NCI-H1930 (cell line): ENCODE results near the gene CCDC186.

Source experiments
- DNase-seq, 2 experiments: peaks; one replicate each; lab custom pipeline; 2025; lab: John Stamatoyannopoulos, UW

Gene CCDC186

GRCh38 chr10:114110174-114110972 lies 63.6 kb downstream of the CCDC186 start:
- no peak for DNase-seq

- DNase-seq: peak in 1 of 2 experiments; percentile 13
Measured at GRCh38 chr10:114103284-114103683, 70.7 kb downstream of the CCDC186 start.

- no peak for DNase-seq
Measured at GRCh38 chr10:114102256-114102655, 71.7 kb downstream of the CCDC186 start.

GRCh38 chr10:114100848-114101741 lies 72.9 kb downstream of the CCDC186 start:
- DNase-seq: no peak

- DNase-seq: no peak
Measured at GRCh38 chr10:114096864-114097263, 77.1 kb downstream of the CCDC186 start.

GRCh38 chr10:114095559-114096337 lies 78.3 kb downstream of the CCDC186 start:
- no peak for DNase-seq

GRCh38 chr10:114094795-114095194 lies 79.2 kb downstream of the CCDC186 start:
- DNase-seq: no peak

- DNase-seq: no peak
Measured at GRCh38 chr10:114087655-114088054, 86.3 kb downstream of the CCDC186 start.

GRCh38 chr10:114087255-114087654 lies 86.7 kb downstream of the CCDC186 start:
- no peak for DNase-seq

GRCh38 chr10:114084215-114084614 lies 89.8 kb downstream of the CCDC186 start:
- DNase-seq: no peak

GRCh38 chr10:114083040-114083439 lies 91.0 kb downstream of the CCDC186 start:
- DNase-seq: no peak

- DNase-seq: no peak
Measured at GRCh38 chr10:114081911-114082583, 92.0 kb downstream of the CCDC186 start.

GRCh38 chr10:114079421-114079820 lies 94.6 kb downstream of the CCDC186 start:
- no peak for DNase-seq

GRCh38 chr10:114078346-114078745 lies 95.7 kb downstream of the CCDC186 start:
- no peak for DNase-seq

- no peak for DNase-seq
Measured at GRCh38 chr10:114077815-114078219, 96.2 kb downstream of the CCDC186 start.

GRCh38 chr10:114077347-114077746 lies 96.7 kb downstream of the CCDC186 start:
- DNase-seq: no peak

GRCh38 chr10:114075093-114075492 lies 98.9 kb downstream of the CCDC186 start:
- DNase-seq: no peak

GRCh38 chr10:114073395-114074186 lies 100.4 kb downstream of the CCDC186 start:
- no peak for DNase-seq

- DNase-seq: no peak
Measured at GRCh38 chr10:114071178-114071577, 102.8 kb downstream of the CCDC186 start.
